NCI-H82 treated with DMSO at 0.1 percent for 48 hours (cell line): Measurements from ENCODE around the gene SLC2A11.

Experiments
- DNase-seq: peaks from one replicate; lab custom pipeline; 2025; ENCODE audit not compliant: unreplicated experiment; lab: John Stamatoyannopoulos, UW

SLC2A11 gene

DNA sequence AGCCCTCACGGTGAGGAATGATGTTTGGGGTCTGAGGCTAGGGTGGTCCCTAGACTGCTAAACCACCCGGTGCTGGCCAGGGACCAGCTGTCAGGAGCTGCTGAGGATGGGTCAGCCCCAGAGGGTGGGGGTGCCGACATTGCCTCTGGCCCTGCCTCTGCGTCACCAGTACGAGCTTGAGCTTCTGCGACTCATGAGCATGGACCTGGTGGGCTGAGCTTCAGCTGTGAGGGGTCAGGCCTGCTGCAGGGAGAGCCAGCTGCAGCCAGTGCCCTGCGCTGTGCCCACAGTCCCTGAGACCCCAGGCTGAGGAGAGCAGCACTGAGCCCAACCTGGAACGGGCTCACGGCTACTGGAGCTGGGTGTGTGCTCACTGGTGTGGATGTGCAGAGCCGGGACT is 25.9 kb upstream of the SLC2A11 start:
- no peak for DNase-seq

DNA sequence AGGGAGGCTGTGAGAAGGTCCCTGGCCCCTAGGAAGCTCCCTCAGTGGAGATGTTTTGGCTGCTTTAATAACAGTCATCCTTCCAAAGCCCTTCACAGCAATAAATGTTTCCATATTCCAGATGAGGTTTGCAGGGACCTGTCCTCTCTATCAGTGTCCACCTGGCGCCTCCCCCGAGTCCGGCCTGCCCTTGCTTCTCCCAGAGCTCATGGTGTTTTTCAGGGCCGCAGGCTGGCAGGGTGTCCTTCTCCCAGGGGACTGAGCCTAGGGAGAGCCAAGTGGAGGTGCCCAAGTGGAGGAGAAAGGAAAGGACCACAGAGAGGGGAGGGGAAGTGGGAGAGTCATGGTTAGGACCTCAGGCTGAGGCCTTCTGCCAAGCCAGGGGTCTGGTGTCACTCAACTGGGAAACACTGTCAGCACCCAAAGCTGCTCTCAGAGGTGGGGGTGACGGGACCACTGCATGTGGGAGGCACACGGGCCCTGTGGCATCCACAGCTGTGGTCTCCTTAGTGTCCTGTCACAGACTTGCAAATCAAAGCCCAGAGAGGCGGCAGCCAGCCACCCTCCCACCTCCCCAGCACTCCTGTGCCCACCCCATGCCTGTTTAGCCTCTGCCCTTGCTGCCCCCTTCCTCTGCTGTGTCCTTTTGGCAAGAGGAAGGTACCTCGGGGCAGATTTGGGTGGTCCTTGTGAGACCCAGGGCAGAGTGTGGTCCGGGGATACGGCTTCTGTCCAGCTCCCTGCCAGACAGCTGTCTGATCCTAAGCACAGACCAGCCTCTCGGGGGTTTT is 25.3 kb upstream of the SLC2A11 start:
- DNase-seq = no peak

DNA sequence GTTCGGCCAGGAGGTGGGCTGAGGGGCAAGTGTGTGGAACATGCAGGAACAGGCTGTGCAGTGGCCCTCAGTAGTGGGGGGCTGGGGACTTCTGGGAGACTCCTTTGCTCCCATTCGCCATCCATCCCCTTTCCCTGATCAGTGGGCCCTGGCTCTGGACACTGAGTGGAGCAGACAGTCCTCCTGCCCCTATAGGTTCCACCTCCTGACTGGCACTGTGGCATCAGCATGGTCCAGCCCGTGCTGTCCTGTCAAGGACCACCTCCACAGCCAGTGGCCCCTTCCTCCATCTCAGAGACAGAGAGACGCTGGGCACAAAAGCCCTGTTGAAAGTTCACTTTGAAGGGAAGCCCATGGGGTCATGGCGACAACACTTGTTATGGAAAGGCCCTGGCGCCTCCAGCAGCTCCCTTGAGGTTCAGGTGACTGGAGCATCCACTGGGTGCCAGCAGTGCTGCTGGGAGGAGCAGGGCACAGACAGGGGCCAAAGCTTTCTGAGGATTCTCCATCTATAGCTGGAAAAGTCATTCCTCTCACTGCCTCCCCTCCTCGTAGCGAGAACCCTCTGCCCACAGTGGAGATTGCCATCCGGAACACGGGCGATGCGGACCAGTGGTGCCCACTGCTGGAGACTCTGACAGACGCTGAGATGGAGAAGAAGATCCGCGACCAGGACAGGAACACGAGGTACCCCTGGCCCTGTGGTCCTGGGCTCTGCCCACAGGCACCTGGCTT is 24.5 kb upstream of the SLC2A11 start:
- no peak for DNase-seq

GRCh38 chr22:23833911-23834317 is 23.8 kb upstream of the SLC2A11 start:
- no peak for DNase-seq

DNA sequence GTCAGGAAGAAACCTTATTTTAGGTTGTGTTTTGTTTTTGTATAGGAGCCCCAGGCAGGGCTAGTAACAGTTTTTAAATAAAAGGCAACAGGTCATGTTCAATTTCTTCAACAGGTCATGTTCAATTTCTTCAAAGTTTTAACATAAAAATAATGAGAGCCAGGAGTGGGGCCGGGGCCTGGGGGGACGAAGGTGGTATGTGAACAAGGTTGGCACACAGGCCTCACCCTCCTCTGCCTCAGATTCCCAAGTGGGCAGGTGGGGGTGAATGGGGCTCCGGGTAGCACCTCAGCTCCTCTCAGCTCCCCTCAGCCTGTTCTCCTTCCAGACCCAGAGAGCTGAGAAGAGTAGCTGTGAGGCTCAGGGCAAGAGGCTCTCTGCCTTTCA is 23.3 kb upstream of the SLC2A11 start:
- no peak for DNase-seq

GRCh38 chr22:23834793-23835483 is 22.7 kb upstream of the SLC2A11 start:
- DNase-seq = no peak

- DNase-seq = no peak
Observed at GRCh38 chr22:23835484-23836144, 22.1 kb upstream of the SLC2A11 start.

GRCh38 chr22:23836281-23836680 is 21.4 kb upstream of the SLC2A11 start:
- DNase-seq = no peak

GRCh38 chr22:23836692-23837495 is 20.8 kb upstream of the SLC2A11 start:
- no peak for DNase-seq

DNA sequence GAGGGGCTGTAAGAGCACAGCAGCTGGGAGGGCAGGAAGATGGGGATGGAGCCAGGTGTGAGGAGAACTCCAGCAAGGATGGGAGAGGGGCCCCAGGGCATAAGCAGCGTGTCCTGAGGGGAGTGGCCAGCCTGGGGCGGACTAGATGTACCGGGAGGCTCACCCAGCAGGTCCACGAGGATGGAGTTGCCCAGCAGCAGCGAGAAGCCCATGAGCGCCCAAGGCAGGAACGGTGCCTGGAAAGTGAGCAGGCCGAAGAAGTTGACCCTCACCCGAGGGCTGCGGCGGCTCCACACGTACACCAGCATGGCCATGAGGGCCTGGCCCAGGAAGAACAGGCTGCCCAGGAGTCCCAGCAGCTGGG is 20.2 kb upstream of the SLC2A11 start:
- no peak for DNase-seq

DNA sequence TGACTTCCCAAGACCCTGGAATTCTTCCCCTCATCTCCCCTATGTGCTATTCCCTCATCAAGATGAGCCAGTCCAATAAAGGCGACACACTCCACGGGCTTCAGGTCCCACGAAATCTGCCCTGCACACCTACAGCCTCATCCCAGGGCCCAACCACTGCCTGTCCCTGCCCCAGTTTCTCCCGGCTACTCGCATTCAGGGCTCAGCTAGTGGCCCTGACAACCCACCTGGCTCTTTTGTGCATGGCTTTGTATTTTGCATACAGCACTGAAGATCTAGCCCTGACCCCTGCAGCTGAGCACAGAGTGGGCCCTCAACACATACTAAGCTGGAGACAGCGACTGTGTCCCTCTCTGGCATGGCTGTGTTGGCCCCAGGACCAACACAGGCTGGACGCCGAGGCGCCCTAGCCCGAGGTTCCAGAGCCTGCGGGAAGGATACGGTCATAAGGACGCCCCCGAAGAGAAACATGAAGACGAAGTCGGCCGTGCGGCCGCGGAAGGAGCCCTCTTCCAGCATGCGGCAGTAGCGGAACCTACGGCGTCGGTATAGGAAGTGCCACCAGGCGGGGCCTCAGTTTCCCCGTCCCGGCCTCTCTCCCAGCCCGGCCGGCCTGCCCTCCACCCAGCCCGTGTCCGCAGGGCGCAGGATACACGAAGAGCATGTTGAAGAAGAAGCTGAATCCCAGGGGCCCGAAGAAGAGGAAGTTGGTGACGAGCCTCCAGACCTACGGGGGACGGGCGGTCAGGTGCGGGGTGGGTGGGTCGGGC is 19.6 kb upstream of the SLC2A11 start:
- no peak for DNase-seq

GRCh38 chr22:23838681-23839468 is 18.8 kb upstream of the SLC2A11 start, which contains the start of gene DERL3:
TSS of gene DERL3 (minus strand) at chr22:23839006. CDS start at chr22:23838987, 19 bp downstream.
- no peak for DNase-seq

DNA sequence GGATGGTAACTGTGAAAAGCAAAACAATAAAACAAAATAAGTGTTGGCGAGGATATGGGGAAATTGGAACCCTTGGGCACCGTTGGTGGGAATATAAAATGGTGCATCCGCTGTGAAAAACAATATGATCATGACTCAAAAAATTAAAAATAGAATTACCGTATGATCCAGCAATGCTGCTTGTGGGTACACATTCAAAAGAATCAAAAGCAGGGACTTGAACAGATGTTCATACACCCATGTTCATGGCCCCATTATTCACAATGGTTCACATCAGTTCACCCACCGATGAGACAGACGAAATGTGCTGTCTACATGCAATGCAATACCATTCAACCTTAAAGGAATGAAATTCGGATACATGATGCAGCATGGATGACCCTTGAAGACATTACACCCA is 17.6 kb upstream of the SLC2A11 start:
- no peak for DNase-seq

- DNase-seq = no peak
Observed at GRCh38 chr22:23841292-23841691, 16.4 kb upstream of the SLC2A11 start.

- DNase-seq = no peak
Observed at GRCh38 chr22:23841736-23842445, 15.8 kb upstream of the SLC2A11 start.

DNA sequence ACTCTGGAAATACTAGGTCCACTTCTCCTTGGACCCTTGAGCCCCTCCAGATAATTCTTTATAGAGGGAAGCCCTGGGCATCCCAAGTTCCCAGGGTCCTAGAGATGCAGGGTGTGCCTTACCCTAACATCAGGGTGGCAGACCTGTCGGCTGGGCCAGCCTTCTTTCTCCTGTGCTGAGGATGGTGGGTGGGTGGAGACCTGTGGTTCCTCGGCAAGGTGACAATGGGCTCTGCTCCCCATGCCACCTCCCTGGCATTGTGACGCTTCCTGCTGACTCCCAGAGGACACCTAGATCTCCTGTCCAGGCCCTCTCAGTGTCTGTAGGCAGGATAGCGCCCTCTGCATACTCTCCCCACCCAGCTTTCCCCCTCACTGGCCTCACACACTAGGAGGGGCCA is 15.1 kb upstream of the SLC2A11 start:
- DNase-seq = no peak

DNA sequence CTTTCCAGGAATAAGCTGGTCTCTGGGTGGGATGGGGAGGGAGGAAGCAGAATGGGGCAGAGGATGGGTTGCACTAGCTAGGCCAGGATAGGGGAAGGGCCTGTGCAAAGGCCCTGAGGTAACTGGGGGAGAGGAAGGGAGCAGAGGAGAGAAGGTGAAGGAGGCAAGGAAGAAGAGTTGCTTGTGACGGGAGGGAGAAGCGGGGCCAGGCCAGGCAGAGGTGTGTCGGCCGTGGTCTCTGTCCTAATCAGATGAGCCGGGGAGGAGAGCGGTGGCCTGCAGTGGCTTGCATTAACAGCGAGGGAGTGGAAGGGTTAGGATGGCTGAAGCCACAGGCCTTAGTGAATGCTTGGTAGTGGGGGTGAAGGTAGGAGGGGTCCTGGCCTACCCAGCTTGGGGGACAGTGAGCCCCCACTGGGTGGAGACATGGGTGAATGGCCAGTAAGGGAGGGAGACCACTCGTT is 12.9 kb upstream of the SLC2A11 start:
- DNase-seq = no peak
